Parathyroid adenoma (tissue), 2 donors: ENCODE results near the gene CCNE1.

Experiments
- H2AFZ ChIP-seq: fragments of 300-600 bp; sonication (generic); one replicate; pipeline ENCODE4 v1.7.0; 2017; ENCODE audit warnings: antibody characterized with exemption, mild to moderate bottlenecking
- H3K27ac ChIP-seq: fragments of 300-600 bp; sonication (generic); one replicate; pipeline ENCODE4 v1.7.0; 2017
- H3K27me3 ChIP-seq: fragments of 300-600 bp; sonication (generic); one replicate; pipeline ENCODE4 v1.7.0; 2017; ENCODE audit warnings: low read length; ENCODE audit not compliant: control insufficient read depth, insufficient read depth
- H3K36me3 ChIP-seq: fragments of 300-600 bp; sonication (generic); one replicate; pipeline ENCODE4 v1.7.0; 2017; ENCODE audit warnings: low read length; ENCODE audit not compliant: control insufficient read depth, insufficient read depth
- H3K4me1 ChIP-seq: fragments of 300-600 bp; sonication (generic); one replicate; pipeline ENCODE4 v1.7.0; 2017; ENCODE audit warnings: control low read depth
- H3K4me2 ChIP-seq: fragments of 300-600 bp; sonication (generic); one replicate; pipeline ENCODE4 v1.7.0; 2017; ENCODE audit warnings: low read length
- H3K4me3 ChIP-seq: fragments of 300-600 bp; sonication (generic); one replicate; pipeline ENCODE4 v1.7.0; 2017; ENCODE audit warnings: low read depth, low read length
- H3K79me2 ChIP-seq: fragments of 300-600 bp; sonication (generic); one replicate; pipeline ENCODE4 v1.7.0; 2017; ENCODE audit warnings: control low read depth
- H3K9ac ChIP-seq: fragments of 300-600 bp; sonication (generic); one replicate; pipeline ENCODE4 v1.7.0; 2017; ENCODE audit warnings: mild to moderate bottlenecking
- H3K9me3 ChIP-seq: fragments of 300-600 bp; sonication (generic); one replicate; pipeline ENCODE4 v1.7.0; 2017; ENCODE audit warnings: low read length; ENCODE audit not compliant: control insufficient read depth
- TF ChIP-seq, protein P1 (sequence below): fragments of 300-600 bp; sonication (generic); IDR thresholded peaks from one replicate; pipeline ENCODE4 v1.7.0; 2017; ENCODE audit warnings: antibody characterized with exemption, mild to moderate bottlenecking
- donor health status: primary hyperparathyroidism.

Gene CCNE1

GRCh38 chr19:29772696-29773095 is 39.1 kb upstream of the CCNE1 start:
- Histone ChIP-seq H3K4me3 (no peak overlapping the region), H3K27ac (no peak overlapping the region), H3K79me2 (no peaks in the 10 kb centered on the region), H3K9me3 (no peaks in the 10 kb centered on the region), H3K9ac (no peak overlapping the region), H2AFZ (no peak overlapping the region), H3K36me3 (no peaks in the 10 kb centered on the region), H3K4me2 (no peak overlapping the region), H3K4me1 (no peaks in the 10 kb centered on the region), H3K27me3 (no peaks in the 10 kb centered on the region)
- TF ChIP-seq, protein P1, sequence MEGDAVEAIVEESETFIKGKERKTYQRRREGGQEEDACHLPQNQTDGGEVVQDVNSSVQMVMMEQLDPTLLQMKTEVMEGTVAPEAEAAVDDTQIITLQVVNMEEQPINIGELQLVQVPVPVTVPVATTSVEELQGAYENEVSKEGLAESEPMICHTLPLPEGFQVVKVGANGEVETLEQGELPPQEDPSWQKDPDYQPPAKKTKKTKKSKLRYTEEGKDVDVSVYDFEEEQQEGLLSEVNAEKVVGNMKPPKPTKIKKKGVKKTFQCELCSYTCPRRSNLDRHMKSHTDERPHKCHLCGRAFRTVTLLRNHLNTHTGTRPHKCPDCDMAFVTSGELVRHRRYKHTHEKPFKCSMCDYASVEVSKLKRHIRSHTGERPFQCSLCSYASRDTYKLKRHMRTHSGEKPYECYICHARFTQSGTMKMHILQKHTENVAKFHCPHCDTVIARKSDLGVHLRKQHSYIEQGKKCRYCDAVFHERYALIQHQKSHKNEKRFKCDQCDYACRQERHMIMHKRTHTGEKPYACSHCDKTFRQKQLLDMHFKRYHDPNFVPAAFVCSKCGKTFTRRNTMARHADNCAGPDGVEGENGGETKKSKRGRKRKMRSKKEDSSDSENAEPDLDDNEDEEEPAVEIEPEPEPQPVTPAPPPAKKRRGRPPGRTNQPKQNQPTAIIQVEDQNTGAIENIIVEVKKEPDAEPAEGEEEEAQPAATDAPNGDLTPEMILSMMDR: no peak

DNA sequence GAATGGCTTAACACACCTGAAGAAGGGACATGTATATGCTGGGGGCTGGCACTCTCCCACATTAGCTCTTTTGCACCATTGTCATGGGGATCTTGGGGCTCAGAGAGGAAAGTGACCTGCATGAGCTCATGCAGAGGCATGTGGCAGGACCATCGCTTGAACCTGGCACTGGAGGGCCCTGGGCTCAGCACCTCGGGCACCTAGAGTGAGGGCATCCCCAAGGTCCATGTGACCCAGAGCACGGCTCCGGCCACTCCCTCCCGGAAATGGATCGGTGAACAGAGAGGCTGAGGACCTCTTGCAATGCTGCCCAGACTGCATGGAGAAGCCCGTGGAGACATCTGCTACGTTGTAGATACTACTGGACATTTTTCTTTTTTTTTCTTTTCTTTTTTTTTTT is 38.6 kb upstream of the CCNE1 start:
- Histone ChIP-seq H3K79me2 (no peaks in the 10 kb centered on the region), H3K9me3 (no peaks in the 10 kb centered on the region), H3K4me2 (no peak overlapping the region), H3K9ac (no peak overlapping the region), H3K27me3 (no peaks in the 10 kb centered on the region), H3K4me3 (no peak overlapping the region), H2AFZ (no peak overlapping the region), H3K36me3 (no peaks in the 10 kb centered on the region), H3K4me1 (no peaks in the 10 kb centered on the region), H3K27ac (no peak overlapping the region)
- TF ChIP-seq, protein P1: no peak

- Histone ChIP-seq H3K27ac (no peak overlapping the region), H3K9ac (no peak overlapping the region), H3K4me1 (no peaks in the 10 kb centered on the region), H3K9me3 (no peaks in the 10 kb centered on the region), H2AFZ (no peak overlapping the region), H3K79me2 (no peaks in the 10 kb centered on the region), H3K36me3 (no peaks in the 10 kb centered on the region), H3K4me3 (no peak overlapping the region), H3K27me3 (no peaks in the 10 kb centered on the region), H3K4me2 (no peak overlapping the region)
- TF ChIP-seq, protein P1: no peak
Observed at GRCh38 chr19:29774126-29774525, 37.7 kb upstream of the CCNE1 start.

DNA sequence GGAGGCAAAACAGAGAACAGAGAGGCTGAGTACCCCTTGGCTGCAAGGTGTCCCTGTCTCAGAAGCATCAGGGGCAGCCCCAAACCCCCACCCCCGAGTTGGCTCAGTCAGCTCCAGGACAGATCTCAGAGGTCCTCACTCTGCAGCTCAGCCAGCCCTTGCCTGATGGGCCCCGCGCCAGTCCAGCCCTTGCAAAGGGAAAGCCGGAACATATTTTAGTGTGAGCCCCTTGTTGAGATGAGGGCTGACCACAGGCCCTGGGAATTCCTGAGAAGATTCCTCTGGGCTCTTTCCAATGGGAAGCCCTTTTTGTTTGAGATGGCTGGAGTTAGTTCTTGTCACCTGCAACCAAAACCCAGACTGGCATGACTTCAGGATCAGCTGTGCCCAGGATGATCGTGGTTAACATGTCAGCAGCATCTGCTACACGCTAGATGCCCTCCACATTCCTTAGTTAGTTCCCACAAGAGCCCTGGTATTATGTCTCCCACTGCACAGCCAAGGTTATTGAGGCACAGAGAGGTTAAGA is 33.9 kb upstream of the CCNE1 start:
- Histone ChIP-seq H3K9ac (no peak overlapping the region), H3K9me3 (no peaks in the 10 kb centered on the region), H3K4me3 (no peak overlapping the region), H3K27me3 (no peaks in the 10 kb centered on the region), H3K4me2 (no peak overlapping the region), H3K27ac (no peak overlapping the region), H3K4me1 (no peaks in the 10 kb centered on the region), H2AFZ (no peak overlapping the region), H3K79me2 (no peaks in the 10 kb centered on the region), H3K36me3 (no peaks in the 10 kb centered on the region)
- TF ChIP-seq, protein P1: no peak

DNA sequence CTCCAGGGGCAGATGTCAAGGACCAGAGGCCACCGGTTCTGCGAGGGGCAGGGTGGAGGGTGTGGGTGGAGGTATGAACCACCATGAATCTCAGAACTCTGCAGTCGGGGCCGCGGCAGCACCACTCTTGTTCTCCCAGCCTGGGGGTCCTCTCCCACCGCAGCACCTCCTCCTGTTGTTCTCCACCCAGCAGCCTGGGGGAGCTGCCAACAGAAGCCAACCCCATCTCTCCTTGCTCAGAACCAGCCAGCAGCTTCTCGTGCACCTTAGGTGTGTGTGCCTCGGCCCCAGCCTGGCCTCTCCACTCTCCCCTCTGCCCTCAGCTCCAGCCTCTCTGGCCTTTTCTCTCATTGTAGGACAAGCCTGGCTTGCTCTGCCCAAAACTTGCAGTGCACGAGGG is 31.9 kb upstream of the CCNE1 start:
- no peak overlapping the region for H3K4me3 ChIP-seq

More for the DNA sequence above, 31.9 kb upstream of the CCNE1 start:
- Histone ChIP-seq H3K9ac (no peak overlapping the region), H3K9me3 (no peaks in the 10 kb centered on the region), H3K79me2 (no peaks in the 10 kb centered on the region), H3K4me1 (no peaks in the 10 kb centered on the region), H3K4me2 (no peak overlapping the region), H3K27ac (no peak overlapping the region), H2AFZ (no peak overlapping the region), H3K36me3 (no peaks in the 10 kb centered on the region), H3K27me3 (no peaks in the 10 kb centered on the region)
- TF ChIP-seq, protein P1: no peak
